DOHH2 (cell line): ENCODE measurements around the gene APAF1.

Experiments
- EZH2phosphoT487 ChIP-seq: fragments of 200-600 bp; sonication (generic); IDR thresholded peaks from 2 replicates; pipeline ENCODE4 v1.6.1; 2017; ENCODE audit warnings: borderline replicate concordance, mild to moderate bottlenecking, antibody characterized with exemption, low read length, moderate library complexity, mixed read lengths
- TF ChIP-seq, protein P1 (sequence below): fragments of 200-600 bp; sonication (generic); IDR thresholded peaks from one replicate; pipeline ENCODE4 v1.5.1; 2014; ENCODE audit warnings: antibody characterized with exemption, mild to moderate bottlenecking, low read depth, low read length; ENCODE audit not compliant: poor library complexity, severe bottlenecking

DNA sequence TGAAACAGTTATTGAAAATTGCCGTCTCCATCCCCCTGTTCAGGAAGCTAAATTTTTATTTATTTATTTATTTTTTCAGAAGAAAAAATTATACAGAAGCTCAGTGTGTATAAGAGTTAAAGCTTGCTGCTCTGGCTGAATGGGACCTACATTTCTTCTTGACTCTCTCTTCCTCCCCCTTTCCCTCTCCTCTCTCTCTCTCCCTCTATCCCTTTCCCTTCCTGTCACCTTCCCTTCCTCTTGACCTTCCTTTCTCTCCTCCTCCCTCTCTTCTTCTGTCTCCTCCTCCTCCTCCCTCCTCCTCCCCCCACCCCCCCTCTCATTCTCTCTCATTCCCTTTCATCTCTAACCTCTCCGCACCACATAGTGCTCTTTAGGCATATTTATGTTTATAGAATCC lies 39.1 kb downstream of the APAF1 start:
- TF ChIP-seq, protein P1, sequence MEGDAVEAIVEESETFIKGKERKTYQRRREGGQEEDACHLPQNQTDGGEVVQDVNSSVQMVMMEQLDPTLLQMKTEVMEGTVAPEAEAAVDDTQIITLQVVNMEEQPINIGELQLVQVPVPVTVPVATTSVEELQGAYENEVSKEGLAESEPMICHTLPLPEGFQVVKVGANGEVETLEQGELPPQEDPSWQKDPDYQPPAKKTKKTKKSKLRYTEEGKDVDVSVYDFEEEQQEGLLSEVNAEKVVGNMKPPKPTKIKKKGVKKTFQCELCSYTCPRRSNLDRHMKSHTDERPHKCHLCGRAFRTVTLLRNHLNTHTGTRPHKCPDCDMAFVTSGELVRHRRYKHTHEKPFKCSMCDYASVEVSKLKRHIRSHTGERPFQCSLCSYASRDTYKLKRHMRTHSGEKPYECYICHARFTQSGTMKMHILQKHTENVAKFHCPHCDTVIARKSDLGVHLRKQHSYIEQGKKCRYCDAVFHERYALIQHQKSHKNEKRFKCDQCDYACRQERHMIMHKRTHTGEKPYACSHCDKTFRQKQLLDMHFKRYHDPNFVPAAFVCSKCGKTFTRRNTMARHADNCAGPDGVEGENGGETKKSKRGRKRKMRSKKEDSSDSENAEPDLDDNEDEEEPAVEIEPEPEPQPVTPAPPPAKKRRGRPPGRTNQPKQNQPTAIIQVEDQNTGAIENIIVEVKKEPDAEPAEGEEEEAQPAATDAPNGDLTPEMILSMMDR = no peak
- no peak for TF ChIP-seq EZH2phosphoT487
